CD14-positive monocyte (primary cell): ENCODE results near the gene STPG2. TPM values are rescaled to one million over a fixed set of nuclear protein-coding genes. Genes with fewer than 3 reads are reported as not detected.

ENCODE experiments used
- DNase-seq, 3 donors: peaks; one replicate each; pipeline ENCODE4 v3.0.0-alpha.2; 2011 to 2022
- H2AFZ ChIP-seq: 2 replicates; pipeline ENCODE4 v1.6.0; 2012; ENCODE audit warnings: mild to moderate bottlenecking, low read depth, low read length, inconsistent platforms; ENCODE audit not compliant: insufficient read depth, poor library complexity, severe bottlenecking
- H3K27ac ChIP-seq, 2 donors: 1 replicate in 1 of 2; 2 replicates in 1 of 2; pipeline ENCODE4 v1.5.1; 2012 to 2013; ENCODE audit warnings: low read length in 2 of 2, control low read depth in 1 of 2, inconsistent platforms in 1 of 2, low read depth in 1 of 2, mild to moderate bottlenecking in 1 of 2
- H3K27me3 ChIP-seq, 2 donors: one replicate each; pipeline versions ENCODE4 v1.6.0 to v1.6.1; 2011 to 2013; ENCODE audit warnings: low read length in 2 of 2; ENCODE audit not compliant: control insufficient read depth in 2 of 2, insufficient read depth in 2 of 2
- H3K36me3 ChIP-seq, 2 donors: replicated peaks in 1 of 2; 1 replicate in 1 of 2; 2 replicates in 1 of 2; pipeline versions ENCODE4 v1.5.1 to v1.6.1; 2012 to 2013; ENCODE audit warnings: low read length in 2 of 2, control low read depth in 1 of 2, inconsistent platforms in 1 of 2, mild to moderate bottlenecking in 1 of 2; ENCODE audit not compliant: insufficient read depth in 2 of 2, control insufficient read depth in 1 of 2
- H3K4me1 ChIP-seq, 2 donors: 1 replicate in 1 of 2; 2 replicates in 1 of 2; pipeline versions ENCODE4 v1.5.1 to v1.6.1; 2012 to 2013; ENCODE audit warnings: low read length in 2 of 2, control low read depth in 1 of 2, inconsistent platforms in 1 of 2, mild to moderate bottlenecking in 1 of 2, moderate library complexity in 1 of 2; ENCODE audit not compliant: insufficient read depth in 2 of 2, control insufficient read depth in 1 of 2
- H3K4me2 ChIP-seq: replicated peaks from 2 replicates; pipeline ENCODE3; 2012; ENCODE audit warnings: low read length, moderate library complexity, mild to moderate bottlenecking; ENCODE audit not compliant: poor library complexity, severe bottlenecking; ENCODE audit errors: extremely low read depth
- H3K4me3 ChIP-seq, 3 experiments: fragments of 200-600 bp in 1 of 3; sonication (generic) in 1 of 3; replicated peaks in 1 of 3; 1 replicate in 2 of 3; 2 replicates in 1 of 3; pipeline ENCODE4 v1.5.1; 2011 to 2013; ENCODE audit warnings: low read length in 3 of 3, mild to moderate bottlenecking in 3 of 3, control low read depth in 2 of 3, low read depth in 2 of 3, inconsistent platforms in 1 of 3, moderate library complexity in 1 of 3
- H3K79me2 ChIP-seq: 2 replicates; pipeline ENCODE4 v1.6.0; 2012; ENCODE audit warnings: mild to moderate bottlenecking, control low read depth, inconsistent platforms, low read length, moderate library complexity; ENCODE audit not compliant: insufficient read depth
- H3K9ac ChIP-seq: 2 replicates; pipeline ENCODE4 v1.6.0; 2017; ENCODE audit warnings: low read length, mild to moderate bottlenecking; ENCODE audit not compliant: insufficient read depth, poor library complexity, severe bottlenecking
- H3K9me3 ChIP-seq, 2 donors: replicated peaks in 1 of 2; 1 replicate in 1 of 2; 2 replicates in 1 of 2; pipeline versions ENCODE4 v1.5.1 to v1.6.1; 2012 to 2013; ENCODE audit warnings: low read length in 2 of 2, control low read depth in 1 of 2; ENCODE audit not compliant: control insufficient read depth in 1 of 2, insufficient read depth in 1 of 2
- H4K20me1 ChIP-seq: 2 replicates; pipeline ENCODE4 v1.6.0; 2012; ENCODE audit warnings: mild to moderate bottlenecking, low read length, control low read depth, moderate library complexity; ENCODE audit not compliant: insufficient read depth
- H3K27ac Mint-ChIP-seq, 7 donors: one replicate each; pipeline ENCODE4 v1.8.0; 2020; ENCODE audit warnings: mild to moderate bottlenecking in 7 of 7, mixed read lengths in 7 of 7, moderate library complexity in 6 of 7, inconsistent platforms in 2 of 7
- H3K27me3 Mint-ChIP-seq, 3 donors: one replicate each; pipeline ENCODE4 v1.8.0; 2021 to 2022; ENCODE audit warnings: low read depth in 3 of 3, mild to moderate bottlenecking in 3 of 3, mixed read lengths in 3 of 3, moderate library complexity in 3 of 3, inconsistent platforms in 1 of 3
- H3K36me3 Mint-ChIP-seq, 2 donors: one replicate each; pipeline ENCODE4 v1.8.0; 2020; ENCODE audit warnings: mixed read lengths in 2 of 2, inconsistent platforms in 1 of 2, mild to moderate bottlenecking in 1 of 2
- H3K4me1 Mint-ChIP-seq: one replicate; pipeline ENCODE4 v1.8.0; 2020; ENCODE audit warnings: mild to moderate bottlenecking, mixed read lengths
- H3K4me3 Mint-ChIP-seq, 2 donors: one replicate each; pipeline ENCODE4 v1.8.0; 2020; ENCODE audit warnings: mild to moderate bottlenecking in 2 of 2, mixed read lengths in 2 of 2, moderate library complexity in 1 of 2
- H3K9me3 Mint-ChIP-seq, 7 donors: one replicate each; pipeline ENCODE4 v1.8.0; 2020 to 2022; ENCODE audit warnings: mixed read lengths in 7 of 7, mild to moderate bottlenecking in 6 of 7, moderate library complexity in 6 of 7, inconsistent platforms in 2 of 7
- CTCF ChIP-seq: fragments of 200-600 bp; IDR thresholded peaks from one replicate; pipeline ENCODE4 v1.8.0; 2022; ENCODE audit warnings: antibody characterized with exemption, mild to moderate bottlenecking
- WGBS: methylation state at CpG from one replicate; pipeline ENCODE4 v1.1.5; 2013; ENCODE audit warnings: missing lambda C conversion rate; ENCODE audit not compliant: insufficient coverage; 5-methylcytosine and 5-hydroxymethylcytosine counted together
- intact Hi-C, 2 donors: fragments of 100-400 bp; cut with micrococcal nuclease; formaldehyde crosslinking; loops; one replicate each; pipeline versions ENCODE4 v1.15.0 to v1.15.1; 2023
- polyA plus RNA-seq, 3 donors: library from polyadenylated mRNA; depleted of rRNA in 1 of 3; unstranded in 2 of 3; stranded (reverse) in 1 of 3; fragments of 300-500 nt in 2 of 3; fragments of >200 nt in 1 of 3; fragmentation: Illumina TruSeq in 2 of 3; gene quantifications; 1 replicate in 2 of 3; 2 replicates in 1 of 3; pipeline ENCODE4 v1.2.3, GENCODE V29; 2012 to 2021

The STPG2 gene
- polyA plus RNA-seq, 3 donors, result 0.04 TPM; not detected in 2

- Histone ChIP-seq H3K36me3 (no peaks in the 10 kb centered on the region), H3K4me2 (no peak overlapping the region), H3K79me2 (no peaks in the 10 kb centered on the region), H3K27me3 (no peaks in the 10 kb centered on the region), H3K9me3 (peaks cover 24 to 25% of the 10 kb centered on the region in 2 donors), H3K9ac (no peak overlapping the region), H3K4me3 (no peak overlapping the region), H2AFZ (no peak overlapping the region), H3K4me1 (no peaks in the 10 kb centered on the region), H3K27ac (no peak overlapping the region), H4K20me1 (no peaks in the 10 kb centered on the region)
- H3K9me3 Mint-ChIP-seq, result peaks cover 11 to 28% (median 23%) of the 10 kb centered on the region in 7 donors
- no peak for DNase-seq
- H3K27ac Mint-ChIP-seq, result no peak overlapping the region
- 97% methylated on average over 7 of the region's 7 CpGs for WGBS
- H3K4me1 Mint-ChIP-seq, result no peaks in the 10 kb centered on the region
- no peaks in the 10 kb centered on the region for H3K27me3 Mint-ChIP-seq
- no peaks in the 10 kb centered on the region for H3K36me3 Mint-ChIP-seq
- intact Hi-C loops, result no loop called here
- H3K4me3 Mint-ChIP-seq, result no peak overlapping the region
- TF ChIP-seq CTCF, result no peak
Measured at GRCh38 chr4:97828646-97829045, 314.6 kb downstream of the STPG2 start.

GRCh38 chr4:97819294-97819693 is 324.0 kb downstream of the STPG2 start:
- H3K4me1 Mint-ChIP-seq, result no peaks in the 10 kb centered on the region
- Histone ChIP-seq H3K27me3 (no peaks in the 10 kb centered on the region), H2AFZ (no peak overlapping the region), H3K9ac (no peak overlapping the region), H3K4me2 (no peak overlapping the region), H3K4me1 (no peaks in the 10 kb centered on the region), H3K79me2 (no peaks in the 10 kb centered on the region), H3K4me3 (no peak overlapping the region), H3K27ac (no peak overlapping the region), H3K36me3 (no peaks in the 10 kb centered on the region), H4K20me1 (no peaks in the 10 kb centered on the region), H3K9me3 (peaks cover 17% of the 10 kb centered on the region in 2 donors)
- DNase-seq, result no peak
- no peak overlapping the region for H3K4me3 Mint-ChIP-seq
- peaks cover 0 to 2% (median 2%) of the 10 kb centered on the region in 3 donors for H3K27me3 Mint-ChIP-seq
- H3K9me3 Mint-ChIP-seq, result peaks cover 2 to 12% (median 7%) of the 10 kb centered on the region in 7 donors
- intact Hi-C loops, result no loop called here
- H3K27ac Mint-ChIP-seq, result no peak overlapping the region
- TF ChIP-seq CTCF, result no peak
- no peaks in the 10 kb centered on the region for H3K36me3 Mint-ChIP-seq
- WGBS, result no CpG with 5 or more reads among the region's 1 CpG
